GM10248 (cell line): ENCODE results near the gene ZNF236.
"Not testable (repeated sequence)": the region's sequence is repeated elsewhere in the genome, so short reads cannot be mapped to it uniquely, and the experiment has no call there.

Source experiments
- CTCF ChIA-PET: fragments of 300-600 bp; sonication (Branson Sonifier 250); formaldehyde crosslinking; extraction: SDS; loops from one replicate; lab custom pipeline; 2021; ENCODE audit warnings: antibody characterized with exemption; lab: Yijun Ruan, JAX
- POLR2A ChIA-PET: fragments of 350-650 bp; sonication (Branson Sonifier 250); formaldehyde crosslinking; extraction: SDS; loops from one replicate; lab custom pipeline; 2020; ENCODE audit warnings: antibody characterized with exemption; lab: Yijun Ruan, JAX
- DNase-seq: peaks from one replicate; pipeline ENCODE4 v3.0.0; 2012; ENCODE audit errors: extremely low spot score
- TF ChIP-seq, protein P1 (sequence below): IDR thresholded peaks from 2 replicates; pipeline ENCODE4 v1.5.1; 2012; ENCODE audit warnings: mild to moderate bottlenecking, low read depth; ENCODE audit errors: extremely low read depth, missing control alignments, control extremely low read depth

ZNF236 gene

DNA sequence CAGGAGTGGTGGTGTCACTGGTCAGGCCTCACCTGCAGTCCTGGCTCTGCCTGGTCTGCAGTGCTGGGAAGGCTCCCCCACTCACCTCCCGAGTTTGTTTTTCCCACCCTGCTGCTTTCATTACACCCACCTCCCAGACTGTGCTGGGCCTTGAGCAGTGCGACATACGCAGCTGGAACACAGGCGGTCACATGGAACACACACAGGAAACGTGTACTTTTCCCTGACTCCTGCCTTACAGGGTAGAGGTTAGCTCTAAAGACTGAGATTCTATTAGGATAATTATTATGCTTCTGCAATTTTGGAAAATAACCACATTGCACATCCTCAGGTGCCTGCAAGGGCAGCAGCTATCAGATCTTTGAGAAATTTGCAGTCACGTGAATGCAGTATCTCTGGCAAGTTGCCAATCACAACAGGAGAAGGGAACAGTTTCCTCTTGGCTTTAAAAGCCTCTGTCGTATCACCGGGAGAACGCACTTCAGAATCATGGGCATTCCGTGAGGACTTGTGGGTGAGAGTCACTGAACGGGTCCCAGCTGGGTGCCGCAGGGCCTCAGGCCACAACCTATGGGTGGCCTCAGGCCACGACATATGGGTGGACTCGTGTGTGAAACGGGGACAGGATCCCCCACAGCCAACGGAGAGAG is 136.5 kb downstream of the ZNF236 start:
- CTCF ChIA-PET, result interaction anchor here (0.8 to 5.6 kb wide), 7 partner anchors 13 to 42 kb away, joined by 3 to 30 read pairs (median 5); no protein-coding TSS in a partner anchor
- POLR2A ChIA-PET, result no interaction called here
- TF ChIP-seq, protein P1, sequence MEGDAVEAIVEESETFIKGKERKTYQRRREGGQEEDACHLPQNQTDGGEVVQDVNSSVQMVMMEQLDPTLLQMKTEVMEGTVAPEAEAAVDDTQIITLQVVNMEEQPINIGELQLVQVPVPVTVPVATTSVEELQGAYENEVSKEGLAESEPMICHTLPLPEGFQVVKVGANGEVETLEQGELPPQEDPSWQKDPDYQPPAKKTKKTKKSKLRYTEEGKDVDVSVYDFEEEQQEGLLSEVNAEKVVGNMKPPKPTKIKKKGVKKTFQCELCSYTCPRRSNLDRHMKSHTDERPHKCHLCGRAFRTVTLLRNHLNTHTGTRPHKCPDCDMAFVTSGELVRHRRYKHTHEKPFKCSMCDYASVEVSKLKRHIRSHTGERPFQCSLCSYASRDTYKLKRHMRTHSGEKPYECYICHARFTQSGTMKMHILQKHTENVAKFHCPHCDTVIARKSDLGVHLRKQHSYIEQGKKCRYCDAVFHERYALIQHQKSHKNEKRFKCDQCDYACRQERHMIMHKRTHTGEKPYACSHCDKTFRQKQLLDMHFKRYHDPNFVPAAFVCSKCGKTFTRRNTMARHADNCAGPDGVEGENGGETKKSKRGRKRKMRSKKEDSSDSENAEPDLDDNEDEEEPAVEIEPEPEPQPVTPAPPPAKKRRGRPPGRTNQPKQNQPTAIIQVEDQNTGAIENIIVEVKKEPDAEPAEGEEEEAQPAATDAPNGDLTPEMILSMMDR, result no peak
- no peak for DNase-seq

DNA sequence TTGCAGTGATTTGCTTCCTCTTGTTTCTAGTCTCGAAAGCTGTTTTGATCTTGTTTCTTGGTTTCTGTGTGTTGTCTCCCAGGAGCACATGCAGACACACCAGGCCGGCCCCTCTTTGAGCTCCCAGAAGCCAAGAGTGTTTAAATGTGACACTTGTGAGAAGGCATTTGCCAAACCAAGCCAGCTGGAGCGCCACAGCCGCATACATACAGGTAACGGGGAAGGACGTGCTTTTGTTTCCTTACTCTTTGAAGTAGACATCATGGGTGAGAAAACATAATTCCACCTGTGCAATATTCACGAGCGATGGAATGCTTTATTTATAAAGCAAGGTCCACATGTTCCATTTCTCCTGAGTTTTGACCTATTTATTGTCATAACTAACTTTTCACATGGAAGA is 137.2 kb downstream of the ZNF236 start:
- POLR2A ChIA-PET, result no interaction called here

GRCh38 chr18:76960528-76961035 is 138.2 kb downstream of the ZNF236 start:
- TF ChIP-seq, protein P1, result no peak
- ChIA-PET POLR2A (no interaction called here), CTCF (interaction anchor here (1.4 to 1.9 kb wide), 3 partner anchors 11 to 37 kb away, joined by 3 to 15 read pairs (median 4); no protein-coding TSS in a partner anchor)
- no peak for DNase-seq

More for the DNA sequence above, 137.2 kb downstream of the ZNF236 start:
- DNase-seq, result no peak
- TF ChIP-seq, protein P1, result no peak
- CTCF ChIA-PET, result interaction anchor here (1.4 to 5.6 kb wide), 3 partner anchors 12 to 36 kb away, joined by 3 to 30 read pairs (median 4); no protein-coding TSS in a partner anchor

DNA sequence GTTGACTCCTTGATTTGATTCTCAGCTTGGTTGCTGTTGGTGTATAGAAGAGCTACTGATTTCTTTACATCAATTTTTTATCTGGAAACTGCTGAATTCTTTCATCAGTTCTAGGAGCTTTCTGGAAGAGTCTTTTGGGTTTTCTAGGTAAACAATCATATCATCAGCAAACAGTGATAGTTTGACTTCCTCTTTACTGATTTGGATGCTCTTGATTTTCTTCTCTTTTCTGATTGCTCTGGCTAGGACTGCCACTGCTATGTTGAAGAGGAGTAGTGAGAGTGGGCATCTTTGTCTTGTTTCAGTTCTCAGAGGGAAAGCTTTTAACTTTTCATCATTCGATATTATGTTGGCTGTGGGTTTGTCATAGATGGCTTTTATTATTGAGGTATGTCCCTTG is 140.5 kb downstream of the ZNF236 start:
- TF ChIP-seq, protein P1, result no peak
- CTCF ChIA-PET, result interaction anchor here (1.0 to 4.5 kb wide), 9 partner anchors 9 to 160 kb away, joined by 3 to 40 read pairs (median 8); no protein-coding TSS in a partner anchor
- POLR2A ChIA-PET, result no interaction called here
- no peak for DNase-seq

DNA sequence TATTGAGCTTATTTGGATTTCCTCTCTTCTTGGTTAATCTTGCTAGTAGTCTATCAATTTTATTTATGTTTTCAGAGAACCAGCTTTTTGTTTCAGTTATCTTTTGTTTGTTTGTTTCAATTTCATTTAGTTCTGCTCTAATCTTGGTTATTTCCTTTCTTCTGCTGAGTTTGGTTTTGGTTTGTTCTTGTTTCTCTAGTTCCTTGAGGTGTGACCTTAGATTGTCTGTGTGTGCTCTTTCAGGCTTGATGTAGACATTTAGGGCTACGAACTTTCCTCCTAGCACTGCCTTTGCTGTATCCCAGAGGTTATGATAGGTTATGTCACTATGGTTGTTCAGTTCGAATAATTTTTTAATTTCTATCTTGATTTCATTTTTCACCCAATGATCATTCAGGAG is 141.6 kb downstream of the ZNF236 start:
- CTCF ChIA-PET, result interaction anchor here (1.0 to 4.5 kb wide), 10 partner anchors 8 to 161 kb away, joined by 3 to 40 read pairs (median 7); no protein-coding TSS in a partner anchor
- DNase-seq, result no peak
- POLR2A ChIA-PET, result no interaction called here
- TF ChIP-seq, protein P1, result no peak

DNA sequence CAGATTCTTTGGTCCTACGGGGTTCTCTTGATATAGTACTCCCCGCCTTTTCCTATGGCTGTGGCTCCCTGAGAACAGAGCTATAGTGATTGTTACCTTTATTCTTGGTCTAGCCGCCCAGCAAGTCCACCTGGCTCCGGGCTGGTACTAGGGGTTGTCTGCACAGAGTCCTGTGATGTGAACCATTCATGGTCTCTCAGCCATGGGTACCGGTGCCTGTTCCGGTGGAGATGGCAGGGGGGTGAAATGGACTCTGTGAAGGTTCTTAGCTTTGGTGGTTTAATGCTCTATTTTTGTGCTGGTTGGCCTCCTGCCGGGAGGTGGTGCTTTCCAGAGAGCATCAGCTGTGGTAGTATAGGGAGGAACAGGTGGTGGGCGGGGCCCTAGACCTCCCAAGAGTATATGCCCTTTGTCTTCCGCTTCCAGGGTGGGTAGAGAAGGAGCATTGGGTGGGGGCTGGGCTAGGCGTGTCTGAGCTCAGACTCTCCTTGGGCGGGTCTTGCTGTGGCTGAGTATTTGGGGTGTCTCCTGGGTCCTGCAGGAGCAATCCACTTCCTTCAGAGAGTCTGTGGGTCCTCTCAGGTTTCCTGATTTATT is 143.3 kb downstream of the ZNF236 start:
- POLR2A ChIA-PET, DNase-seq: not testable (repeated sequence)
- CTCF ChIA-PET, result interaction anchor here (0.8 to 4.5 kb wide), 10 partner anchors 12 to 163 kb away, joined by 3 to 40 read pairs (median 4); no protein-coding TSS in a partner anchor

DNA sequence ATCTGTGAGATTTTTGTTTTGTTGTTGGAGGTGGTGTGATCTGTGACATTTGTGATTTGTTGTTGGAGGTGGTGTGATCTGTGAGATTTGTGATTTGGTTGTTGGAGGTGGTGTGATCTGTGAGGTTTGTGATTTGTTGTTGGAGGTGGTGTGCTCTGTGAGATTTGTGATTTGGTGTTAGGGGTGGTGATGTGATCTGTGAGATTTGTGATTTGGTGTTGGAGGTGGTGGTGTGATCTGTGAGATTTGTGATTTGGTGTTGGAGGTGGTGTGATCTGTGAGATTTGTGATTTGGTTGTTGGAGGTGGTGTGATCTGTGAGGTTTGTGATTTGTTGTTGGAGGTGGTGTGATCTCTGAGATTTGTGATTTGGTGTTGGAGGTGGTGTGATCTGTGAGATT is 144.9 kb downstream of the ZNF236 start:
- CTCF ChIA-PET, result interaction anchor here (0.8 to 4.5 kb wide), 4 partner anchors 14 to 45 kb away, joined by 3 to 40 read pairs (median 4); no protein-coding TSS in a partner anchor
- DNase-seq, POLR2A ChIA-PET: not testable (repeated sequence)
